DND-41 (cell line): ENCODE measurements around the gene HNRNPAB.

ENCODE experiments used
- CTCF ChIP-seq: IDR thresholded peaks from 2 replicates; pipeline ENCODE4 v1.5.1; 2012; ENCODE audit warnings: borderline replicate concordance, low read length, moderate library complexity, mild to moderate bottlenecking; ENCODE audit not compliant: poor library complexity, severe bottlenecking; ENCODE audit errors: extremely low read depth
- EZH2 ChIP-seq: IDR thresholded peaks from 3 replicates; pipeline ENCODE4 v1.6.1; 2012; ENCODE audit warnings: borderline replicate concordance, low read depth, mild to moderate bottlenecking, moderate library complexity, low read length, inconsistent platforms; ENCODE audit not compliant: severe bottlenecking

DNA sequence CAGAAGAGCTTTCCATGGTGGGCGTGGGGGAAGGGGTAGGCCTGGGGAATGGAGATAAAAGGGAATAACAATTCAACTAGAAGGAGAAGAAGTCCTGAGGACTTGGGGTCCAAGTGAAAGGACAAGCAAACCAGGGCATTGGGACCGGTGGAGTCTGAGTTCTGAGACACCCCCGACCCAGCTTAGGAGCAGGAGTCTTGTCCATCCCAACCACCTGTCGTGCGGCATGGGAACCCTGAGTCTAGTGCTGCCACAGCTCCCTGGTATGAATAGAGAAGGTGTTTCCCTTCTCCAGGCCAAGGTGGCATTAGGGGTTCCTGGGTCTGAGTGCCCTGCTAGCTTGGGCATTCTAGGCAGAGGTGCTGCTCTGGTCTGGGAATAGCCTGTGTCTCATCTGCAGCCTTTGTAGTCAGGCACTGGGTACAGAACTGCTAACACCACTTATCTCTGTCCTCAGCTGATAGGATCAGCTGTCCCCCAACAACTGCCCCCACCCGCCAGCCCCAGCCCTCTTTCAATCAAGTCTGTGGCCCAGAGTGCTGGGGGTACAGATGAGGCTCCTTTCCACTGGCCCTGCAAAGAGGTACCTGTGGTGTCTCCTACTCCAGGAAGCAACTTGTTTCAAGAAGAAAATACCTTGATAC, 9.9 kb downstream of the HNRNPAB start:
- no peak for TF ChIP-seq CTCF
- TF ChIP-seq EZH2 = no peak
